B cell (primary cell): ENCODE measurements around the gene SLC2A1. TPM values are rescaled to one million over a fixed set of nuclear protein-coding genes. Genes with fewer than 3 reads are reported as not detected.

ENCODE experiments used
- ATAC-seq: fragments of 200-7000 bp; cut with Tn5 transposase; one replicate; pipeline ENCODE4 v1.10.0; 2021; ENCODE audit warnings: low read depth, mild to moderate bottlenecking, moderate number of reproducible peaks, moderate library complexity
- CTCF ChIA-PET: fragments of 350-600 bp; sonication (Branson Sonifier 250); formaldehyde crosslinking; loops from one replicate; lab custom pipeline; 2021; ENCODE audit warnings: antibody characterized with exemption, inconsistent platforms; lab: Charles Lee
- POLR2A ChIA-PET: fragments of 350-600 bp; sonication (Branson Sonifier 250); formaldehyde crosslinking; loops from one replicate; lab custom pipeline; 2021; ENCODE audit warnings: antibody characterized with exemption; lab: Charles Lee
- DNase-seq: peaks from one replicate; pipeline ENCODE4 v3.0.0; 2013
- H2AFZ ChIP-seq: 2 replicates; pipeline ENCODE4 v1.6.1; 2012; ENCODE audit warnings: mild to moderate bottlenecking, low read depth, low read length; ENCODE audit not compliant: insufficient read depth, poor library complexity, severe bottlenecking
- H3K27ac ChIP-seq, 2 donors: 1 replicate in 1 of 2; 2 replicates in 1 of 2; pipeline ENCODE4 v1.5.1; 2012 to 2013; ENCODE audit warnings: low read length in 2 of 2, mild to moderate bottlenecking in 2 of 2, moderate library complexity in 1 of 2
- H3K27me3 ChIP-seq, 4 experiments: fragments of 200-600 bp in 1 of 4; sonication (generic) in 1 of 4; replicated peaks in 1 of 4; 1 replicate in 2 of 4; 2 replicates in 2 of 4; pipeline versions ENCODE4 v1.6.1 to v1.7.0; 2013 to 2016; ENCODE audit warnings: low read length in 3 of 4, mild to moderate bottlenecking in 2 of 4, mixed read lengths in 1 of 4, moderate library complexity in 1 of 4; ENCODE audit not compliant: insufficient read depth in 4 of 4, control insufficient read depth in 3 of 4; ENCODE audit errors: control extremely low read depth in 1 of 4
- H3K36me3 ChIP-seq, 2 experiments: replicated peaks in 1 of 2; 1 replicate in 1 of 2; 2 replicates in 1 of 2; pipeline versions ENCODE4 v1.6.1 to v1.7.1; 2013; ENCODE audit warnings: low read length in 1 of 2; ENCODE audit not compliant: insufficient read depth in 2 of 2, control insufficient read depth in 1 of 2; ENCODE audit errors: control extremely low read depth in 1 of 2, extremely low read depth in 1 of 2
- H3K4me1 ChIP-seq, 2 donors: fragments of 200-600 bp in 1 of 2; sonication (generic) in 1 of 2; 1 replicate in 1 of 2; 2 replicates in 1 of 2; pipeline versions ENCODE4 v1.5.1 to v1.6.1; 2013 to 2017; ENCODE audit warnings: low read length in 2 of 2; ENCODE audit not compliant: control insufficient read depth in 2 of 2, insufficient read depth in 2 of 2
- H3K4me2 ChIP-seq: replicated peaks from 2 replicates; pipeline ENCODE3; 2012; ENCODE audit warnings: mild to moderate bottlenecking, low read depth, low read length; ENCODE audit not compliant: poor library complexity, severe bottlenecking
- H3K4me3 ChIP-seq, 5 experiments: fragments of 200-600 bp in 1 of 5; sonication (generic) in 1 of 5; 1 replicate in 3 of 5; 2 replicates in 2 of 5; pipeline versions ENCODE4 v1.5.1 to v1.7.0; 2011 to 2016; ENCODE audit warnings: low read length in 4 of 5, mild to moderate bottlenecking in 4 of 5, low read depth in 2 of 5, control low read depth in 1 of 5, moderate library complexity in 1 of 5; ENCODE audit not compliant: insufficient read depth in 1 of 5; ENCODE audit errors: control extremely low read depth in 1 of 5, extremely low read depth in 1 of 5
- H3K79me2 ChIP-seq: fragments of 200-600 bp; sonication (generic); one replicate; pipeline ENCODE4 v1.6.0; 2016; ENCODE audit warnings: low read length; ENCODE audit not compliant: control insufficient read depth, insufficient read depth
- H3K9ac ChIP-seq: fragments of 200-600 bp; sonication (generic); 2 replicates; pipeline ENCODE4 v1.6.1; 2017; ENCODE audit warnings: mild to moderate bottlenecking, low read length, moderate library complexity
- H3K9me3 ChIP-seq, 3 donors: one replicate each; pipeline versions ENCODE4 v1.6.1 to v1.7.1; 2013; ENCODE audit warnings: low read length in 2 of 3; ENCODE audit not compliant: control insufficient read depth in 2 of 3, insufficient read depth in 1 of 3; ENCODE audit errors: control extremely low read depth in 1 of 3
- H4K20me1 ChIP-seq: 2 replicates; pipeline ENCODE4 v1.6.0; 2012; ENCODE audit warnings: mild to moderate bottlenecking, low read length; ENCODE audit not compliant: insufficient read depth, control insufficient read depth, poor library complexity, severe bottlenecking
- H3K27ac Mint-ChIP-seq: one replicate; pipeline ENCODE4 v1.8.0; 2021; ENCODE audit warnings: mixed read lengths
- H3K27me3 Mint-ChIP-seq: one replicate; pipeline ENCODE4 v1.8.0; 2021; ENCODE audit warnings: mixed read lengths
- H3K4me1 Mint-ChIP-seq: one replicate; pipeline ENCODE4 v1.8.0; 2021; ENCODE audit warnings: mixed read lengths
- H3K4me3 Mint-ChIP-seq: one replicate; pipeline ENCODE4 v1.8.0; 2021; ENCODE audit warnings: mixed read lengths
- H3K9me3 Mint-ChIP-seq: one replicate; pipeline ENCODE4 v1.8.0; 2022; ENCODE audit warnings: mixed read lengths; ENCODE audit not compliant: insufficient read depth
- CTCF ChIP-seq: fragments of 200-600 bp; IDR thresholded peaks from one replicate; pipeline ENCODE4 v1.8.0; 2022; ENCODE audit warnings: antibody characterized with exemption, mild to moderate bottlenecking
- EZH2 ChIP-seq: IDR thresholded peaks from 2 replicates; pipeline ENCODE4 v1.6.1; 2012; ENCODE audit warnings: borderline replicate concordance, low read depth, mild to moderate bottlenecking, moderate library complexity, low read length; ENCODE audit not compliant: insufficient read depth, poor library complexity, severe bottlenecking
- WGBS: methylation state at CpG from one replicate; pipeline ENCODE4 v1.1.5; 2013; ENCODE audit warnings: missing lambda C conversion rate; ENCODE audit not compliant: insufficient coverage; 5-methylcytosine and 5-hydroxymethylcytosine counted together
- intact Hi-C: fragments of 100-400 bp; cut with micrococcal nuclease; formaldehyde crosslinking; loops from one replicate; pipeline ENCODE4 v1.10.0; 2022
- polyA plus RNA-seq: library from polyadenylated mRNA; depleted of rRNA; stranded (reverse); fragments of >200 nt; gene quantifications from 2 replicates; pipeline ENCODE4 v1.2.3, GENCODE V29; 2012
- total RNA-seq, 2 donors: library from RNA; stranded (reverse); fragments of 120-200 nt in 1 of 2; gene quantifications; 1 replicate in 1 of 2; 2 replicates in 1 of 2; pipeline versions ENCODE4 v1.2.3 to v1.2.4, GENCODE V29; 2013 to 2022

Gene SLC2A1
- total and polyA plus RNA-seq, 2 donors (not counting 1 experiment from before 2014, with no cell fraction given): 223 to 240 TPM

GRCh38 chr1:42929434-42930177 is 29.1 kb downstream of the SLC2A1 start:
- peaks cover 36% of the 10 kb centered on the region for H4K20me1 ChIP-seq
- no peaks in the 10 kb centered on the region for H3K27me3 ChIP-seq
- H3K27ac Mint-ChIP-seq: peak overlapping the region; percentile 97
- H3K36me3 ChIP-seq: peaks cover 2 to 75% of the 10 kb centered on the region in 2 experiments
- no peak for ATAC-seq
- peak overlapping the region; percentile 5 for H3K4me3 Mint-ChIP-seq
- H3K9me3 ChIP-seq: no peaks in the 10 kb centered on the region
- H2AFZ ChIP-seq: no peak overlapping the region
- no peak overlapping the region for H3K4me3 ChIP-seq
- no peaks in the 10 kb centered on the region for H3K27me3 Mint-ChIP-seq
- H3K27ac ChIP-seq: no peak overlapping the region
- no peak overlapping the region for H3K4me2 ChIP-seq
- intact Hi-C loops: no loop called here
- POLR2A ChIA-PET: interaction anchor here (1.0 to 10.2 kb wide), 2 partner anchors 8 to 26 kb away, joined by 3 to 209 read pairs; partner anchors contain the start of gene SLC2A1
- H3K79me2 ChIP-seq: peaks cover 62% of the 10 kb centered on the region
- TF ChIP-seq CTCF (no peak), EZH2 (no peak)
- H3K9me3 Mint-ChIP-seq: no peaks in the 10 kb centered on the region
- H3K9ac ChIP-seq: no peak overlapping the region
- 96% methylated on average over 25 of the region's 26 CpGs for WGBS
- no peak for DNase-seq
- CTCF ChIA-PET: interaction anchor here (21.2 kb wide), 1 partner anchor 144 kb away, joined by 1178 read pairs; no protein-coding TSS in a partner anchor
- H3K4me1 Mint-ChIP-seq: peaks cover 77% of the 10 kb centered on the region
- peaks cover 49 to 62% of the 10 kb centered on the region in 2 donors for H3K4me1 ChIP-seq

- H3K4me2 ChIP-seq: no peak overlapping the region
- POLR2A ChIA-PET: interaction anchor here (1.0 to 10.2 kb wide), 2 partner anchors 9 to 26 kb away, joined by 3 to 209 read pairs; partner anchors contain the start of gene SLC2A1
- H3K4me3 Mint-ChIP-seq: no peak overlapping the region
- H3K4me1 ChIP-seq: peaks cover 42 to 54% of the 10 kb centered on the region in 2 donors
- peak overlapping the region in 1 of 2 donors; percentile 15 for H3K27ac ChIP-seq
- H2AFZ ChIP-seq: no peak overlapping the region
- intact Hi-C loops: no loop called here
- no peak overlapping the region for H3K4me3 ChIP-seq
- no peaks in the 10 kb centered on the region for H3K27me3 ChIP-seq
- CTCF ChIA-PET: interaction anchor here (1.9 to 21.2 kb wide), 2 partner anchors 24 to 145 kb away, joined by 7 to 1178 read pairs; no protein-coding TSS in a partner anchor
- H3K9me3 ChIP-seq: no peaks in the 10 kb centered on the region
- 96% methylated on average over 13 of the region's 13 CpGs for WGBS
- H3K36me3 ChIP-seq: peaks cover 2 to 67% of the 10 kb centered on the region in 2 experiments
- peaks cover 73% of the 10 kb centered on the region for H3K4me1 Mint-ChIP-seq
- no peaks in the 10 kb centered on the region for H3K27me3 Mint-ChIP-seq
- DNase-seq (no peak), ATAC-seq (no peak)
- peaks cover 36% of the 10 kb centered on the region for H4K20me1 ChIP-seq
- H3K9ac ChIP-seq: no peak overlapping the region
- TF ChIP-seq CTCF: no peak
- TF ChIP-seq EZH2: no peak
- H3K27ac Mint-ChIP-seq: peak overlapping the region; percentile 48
- H3K9me3 Mint-ChIP-seq: no peaks in the 10 kb centered on the region
- H3K79me2 ChIP-seq: peaks cover 54% of the 10 kb centered on the region
Measured at GRCh38 chr1:42928859-42929258, 29.8 kb downstream of the SLC2A1 start.
